OCI-LY3 (cell line): ENCODE results near the gene GSN.

Experiments
- H2AFZ ChIP-seq: fragments of 200-600, 300-600 bp; shearing (Covaris generic); 2 replicates; pipeline ENCODE4 v1.6.0; 2014; ENCODE audit warnings: antibody characterized with exemption, low read depth, low read length
- H3K27ac ChIP-seq: fragments of 200-600, 300-600 bp; sonication (generic); 2 replicates; pipeline ENCODE4 v1.5.1; 2014; ENCODE audit warnings: mild to moderate bottlenecking, low read length, moderate library complexity, mixed read lengths
- H3K27me3 ChIP-seq: fragments of 200-600, 300-600 bp; sonication (generic); 2 replicates; pipeline ENCODE4 v1.6.1; 2014; ENCODE audit warnings: low read depth, low read length, mixed read lengths
- H3K36me3 ChIP-seq: fragments of 200-600, 300-600 bp; sonication (generic); replicated peaks from 2 replicates; pipeline ENCODE3; 2014; ENCODE audit warnings: low read depth, low read length, mixed read lengths
- H3K4me1 ChIP-seq: fragments of 300-600, 200-600 bp; sonication (generic); 2 replicates; pipeline ENCODE4 v1.6.1; 2014; ENCODE audit warnings: low read length, mixed read lengths
- H3K4me2 ChIP-seq: fragments of 200-600, 300-600 bp; sonication (generic); 2 replicates; pipeline ENCODE4 v1.6.1; 2014; ENCODE audit warnings: low read length, mixed read lengths
- H3K4me3 ChIP-seq: fragments of 300-600, 200-600 bp; sonication (generic); 2 replicates; pipeline ENCODE4 v1.5.1; 2014; ENCODE audit warnings: antibody characterized with exemption, mild to moderate bottlenecking, low read length, moderate library complexity
- H3K79me2 ChIP-seq: fragments of 300-600, 200-600 bp; shearing (Covaris generic); 2 replicates; pipeline ENCODE4 v1.6.1; 2014; ENCODE audit warnings: mild to moderate bottlenecking, low read length, mixed read lengths
- H3K9ac ChIP-seq: fragments of 300-600, 200-600 bp; shearing (Covaris generic); 2 replicates; pipeline ENCODE4 v1.6.0; 2014; ENCODE audit warnings: mild to moderate bottlenecking, low read length, moderate library complexity
- H3K9me3 ChIP-seq: fragments of 200-600, 300-600 bp; shearing (Covaris generic); 2 replicates; pipeline ENCODE4 v1.6.1; 2014; ENCODE audit warnings: low read length, mixed read lengths; ENCODE audit not compliant: insufficient read depth
- H4K20me1 ChIP-seq: fragments of 200-600, 300-600 bp; sonication (generic); 2 replicates; pipeline ENCODE4 v1.6.1; 2016; ENCODE audit warnings: low read length, mixed read lengths; ENCODE audit not compliant: insufficient read depth
- EZH2phosphoT487 ChIP-seq: fragments of 200-600 bp; shearing (Covaris generic); IDR thresholded peaks from 2 replicates; pipeline ENCODE4 v1.6.1; 2018; ENCODE audit warnings: antibody characterized with exemption, mixed run types, low read depth
- TF ChIP-seq, protein P1 (sequence below): fragments of 200-600, 300-600 bp; sonication (generic); IDR thresholded peaks from 2 replicates; pipeline ENCODE4 v1.5.1; 2014; ENCODE audit warnings: antibody characterized with exemption, low read length, low read depth

GSN gene

DNA sequence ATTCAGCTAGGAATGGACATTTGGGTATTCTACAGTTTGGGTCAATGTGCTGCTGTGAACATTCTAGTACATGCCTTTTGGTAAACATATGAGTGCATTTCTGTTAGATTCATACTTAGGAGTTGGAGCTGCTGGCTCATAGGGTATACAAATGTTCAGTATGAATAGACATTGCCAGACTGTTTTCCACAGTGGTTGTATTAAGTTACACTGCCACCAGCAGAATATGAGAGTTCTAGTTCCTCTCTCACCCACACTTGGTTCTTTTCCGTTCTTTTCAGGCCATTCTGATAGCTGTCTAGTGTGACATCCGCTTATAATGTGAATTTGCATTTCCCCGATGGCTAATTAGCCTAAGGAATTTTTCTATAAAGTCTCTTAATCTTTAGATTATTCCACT is 77.1 kb downstream of the GSN start:
- peaks cover 12% of the 10 kb centered on the region for H3K27me3 ChIP-seq
- H3K4me3 ChIP-seq: no peak overlapping the region
- H3K4me2 ChIP-seq: no peak overlapping the region
- no peak for TF ChIP-seq EZH2phosphoT487
- TF ChIP-seq, protein P1, sequence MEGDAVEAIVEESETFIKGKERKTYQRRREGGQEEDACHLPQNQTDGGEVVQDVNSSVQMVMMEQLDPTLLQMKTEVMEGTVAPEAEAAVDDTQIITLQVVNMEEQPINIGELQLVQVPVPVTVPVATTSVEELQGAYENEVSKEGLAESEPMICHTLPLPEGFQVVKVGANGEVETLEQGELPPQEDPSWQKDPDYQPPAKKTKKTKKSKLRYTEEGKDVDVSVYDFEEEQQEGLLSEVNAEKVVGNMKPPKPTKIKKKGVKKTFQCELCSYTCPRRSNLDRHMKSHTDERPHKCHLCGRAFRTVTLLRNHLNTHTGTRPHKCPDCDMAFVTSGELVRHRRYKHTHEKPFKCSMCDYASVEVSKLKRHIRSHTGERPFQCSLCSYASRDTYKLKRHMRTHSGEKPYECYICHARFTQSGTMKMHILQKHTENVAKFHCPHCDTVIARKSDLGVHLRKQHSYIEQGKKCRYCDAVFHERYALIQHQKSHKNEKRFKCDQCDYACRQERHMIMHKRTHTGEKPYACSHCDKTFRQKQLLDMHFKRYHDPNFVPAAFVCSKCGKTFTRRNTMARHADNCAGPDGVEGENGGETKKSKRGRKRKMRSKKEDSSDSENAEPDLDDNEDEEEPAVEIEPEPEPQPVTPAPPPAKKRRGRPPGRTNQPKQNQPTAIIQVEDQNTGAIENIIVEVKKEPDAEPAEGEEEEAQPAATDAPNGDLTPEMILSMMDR: no peak
- H3K4me1 ChIP-seq: peaks cover 6% of the 10 kb centered on the region
- no peaks in the 10 kb centered on the region for H3K79me2 ChIP-seq
- H4K20me1 ChIP-seq: no peaks in the 10 kb centered on the region
- no peak overlapping the region for H3K27ac ChIP-seq
- H2AFZ ChIP-seq: no peak overlapping the region
- H3K9me3 ChIP-seq: no peaks in the 10 kb centered on the region
- H3K9ac ChIP-seq: no peak overlapping the region
- no peaks in the 10 kb centered on the region for H3K36me3 ChIP-seq

DNA sequence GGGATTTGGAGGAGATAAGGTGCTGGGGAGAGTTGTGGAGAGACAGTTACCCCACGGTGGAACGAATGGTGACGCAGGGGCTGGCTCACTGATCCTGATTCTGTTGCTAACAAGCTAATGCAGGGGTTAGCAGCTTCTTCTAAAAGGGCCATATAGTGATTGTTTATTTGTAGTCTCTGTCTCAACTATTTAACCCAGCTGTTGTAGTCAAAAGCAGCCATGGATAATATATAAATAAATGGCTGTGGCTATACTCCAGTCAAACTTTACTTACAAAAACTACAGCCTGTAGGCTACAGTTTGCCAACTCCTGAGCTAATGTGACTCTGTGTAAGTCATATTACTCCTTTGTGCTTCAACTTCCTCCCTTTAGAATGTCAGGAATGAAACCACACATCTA is 80.3 kb downstream of the GSN start:
- H3K27me3 ChIP-seq: peaks cover 25% of the 10 kb centered on the region
- TF ChIP-seq EZH2phosphoT487: no peak
- TF ChIP-seq, protein P1: no peak
- no peaks in the 10 kb centered on the region for H3K79me2 ChIP-seq
- no peaks in the 10 kb centered on the region for H3K9me3 ChIP-seq
- H3K27ac ChIP-seq: no peak overlapping the region
- H4K20me1 ChIP-seq: no peaks in the 10 kb centered on the region
- H2AFZ ChIP-seq: no peak overlapping the region
- peaks cover 6% of the 10 kb centered on the region for H3K4me1 ChIP-seq
- no peaks in the 10 kb centered on the region for H3K36me3 ChIP-seq
- no peak overlapping the region for H3K4me3 ChIP-seq
- no peak overlapping the region for H3K4me2 ChIP-seq
- H3K9ac ChIP-seq: no peak overlapping the region

DNA sequence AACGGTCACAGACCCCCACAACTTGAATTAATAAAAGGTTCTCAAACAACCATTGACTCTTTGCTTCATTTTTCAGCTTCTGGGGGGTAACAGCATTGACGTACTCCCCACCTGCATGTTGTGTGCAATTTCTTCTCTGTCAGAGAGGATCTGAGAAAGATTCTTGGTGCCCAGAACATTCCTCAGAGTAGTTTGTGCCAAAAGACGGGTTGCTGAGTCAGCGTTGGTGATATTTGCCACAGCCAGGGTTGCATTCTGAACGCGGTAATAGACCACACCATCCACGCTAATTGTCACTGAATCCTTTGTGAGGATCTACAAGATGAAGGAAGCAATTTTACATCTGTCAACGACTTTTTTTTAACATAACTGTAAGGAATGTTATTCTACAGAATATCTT is 81.0 kb downstream of the GSN start:
- no peak overlapping the region for H3K4me2 ChIP-seq
- H2AFZ ChIP-seq: no peak overlapping the region

DNA sequence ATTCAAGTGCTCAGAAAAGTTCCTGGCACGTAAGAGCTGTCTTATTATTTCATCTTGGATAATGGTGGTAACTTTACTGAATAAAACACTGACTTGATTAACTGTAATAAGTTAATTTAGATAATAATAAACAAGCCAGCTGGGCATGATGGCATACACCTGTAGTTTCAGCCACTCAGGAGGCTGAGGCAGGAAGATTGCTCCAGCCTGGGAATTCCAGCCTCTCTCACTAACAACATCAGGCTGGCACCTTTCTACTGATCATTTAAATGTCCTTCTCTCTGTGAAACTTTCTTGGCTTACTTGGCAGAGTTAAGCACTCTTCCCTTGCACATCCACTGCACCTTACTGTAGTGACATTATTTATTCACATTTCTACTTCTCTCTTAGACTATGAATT is 82.1 kb downstream of the GSN start:
- H2AFZ ChIP-seq: no peak overlapping the region
- H3K27ac ChIP-seq: no peak overlapping the region
- H3K4me3 ChIP-seq: no peak overlapping the region
- no peak overlapping the region for H3K9ac ChIP-seq
- TF ChIP-seq, protein P1: no peak
- no peak for TF ChIP-seq EZH2phosphoT487
- H3K4me2 ChIP-seq: no peak overlapping the region
- peaks cover 2% of the 10 kb centered on the region; the same call in 1 of the 2 replicates for H3K4me1 ChIP-seq
- H4K20me1 ChIP-seq: no peaks in the 10 kb centered on the region
- H3K79me2 ChIP-seq: no peaks in the 10 kb centered on the region
- peaks cover 25% of the 10 kb centered on the region for H3K27me3 ChIP-seq
- H3K9me3 ChIP-seq: no peaks in the 10 kb centered on the region
- no peaks in the 10 kb centered on the region for H3K36me3 ChIP-seq

More for the DNA sequence above, 81.0 kb downstream of the GSN start:
- Histone ChIP-seq H3K9me3 (no peaks in the 10 kb centered on the region), H3K9ac (no peak overlapping the region), H3K4me3 (no peak overlapping the region), H3K27ac (no peak overlapping the region), H3K79me2 (no peaks in the 10 kb centered on the region), H3K4me1 (peaks cover 6% of the 10 kb centered on the region), H3K27me3 (peaks cover 25% of the 10 kb centered on the region), H4K20me1 (no peaks in the 10 kb centered on the region), H3K36me3 (no peaks in the 10 kb centered on the region)
- TF ChIP-seq, protein P1: no peak
- no peak for TF ChIP-seq EZH2phosphoT487
